Left lung (tissue), 14 donors: ENCODE results near the gene ZNF780B. TPM values are rescaled to one million over a fixed set of nuclear protein-coding genes. Genes with fewer than 3 reads are reported as not detected.

Source experiments
- ATAC-seq: fragments of 200-7000 bp; cut with Tn5 transposase; one replicate; pipeline ENCODE4 v1.9.1; 2020; ENCODE audit warnings: moderate library complexity
- DNase-seq, 4 donors: peaks; one replicate each; pipeline ENCODE4 v3.0.0-alpha.2; 2013 to 2020
- H3K27ac ChIP-seq, 2 donors: fragments of 200-600 bp; sonication (generic) in 1 of 2; one replicate each; pipeline versions ENCODE4 v1.5.0 to v1.8.0; 2020 to 2021
- H3K27me3 ChIP-seq, 2 donors: fragments of 200-600 bp; sonication (generic) in 1 of 2; one replicate each; pipeline versions ENCODE4 v1.5.0 to v1.8.0; 2020 to 2021
- H3K36me3 ChIP-seq, 2 donors: fragments of 200-600 bp; sonication (generic) in 1 of 2; one replicate each; pipeline versions ENCODE4 v1.5.0 to v1.8.0; 2020 to 2021
- H3K4me1 ChIP-seq, 2 donors: fragments of 200-600 bp; one replicate each; pipeline ENCODE4 v1.8.0; 2021
- H3K4me3 ChIP-seq, 2 donors: fragments of 200-600 bp; sonication (generic) in 1 of 2; one replicate each; pipeline versions ENCODE4 v1.5.0 to v1.8.0; 2020 to 2021; ENCODE audit warnings: mild to moderate bottlenecking in 1 of 2
- H3K9me3 ChIP-seq, 2 donors: fragments of 200-600 bp; sonication (generic) in 1 of 2; one replicate each; pipeline versions ENCODE4 v1.5.0 to v1.8.0; 2020 to 2021
- intact Hi-C, 2 donors: fragments of 100-400 bp; cut with DNase I; formaldehyde crosslinking; loops; one replicate each; pipeline versions ENCODE4 v1.11.2 to v1.14.2; 2022
- long read RNA-seq, 12 donors: library from polyadenylated mRNA in 2 of 12; unstranded in 2 of 12; transcript quantifications; one replicate each; pipeline ENCODE4 v2.0.0 and lab custom pipeline, GENCODE V29; 2019 to 2026
- polyA plus RNA-seq, 6 donors: library from polyadenylated mRNA; unstranded; fragments of 120-200 nt; gene quantifications; one replicate each; pipeline ENCODE4 v1.2.1, GENCODE V29; 2013; ENCODE audit not compliant: insufficient read length in 6 of 6
- total RNA-seq, 2 donors: library from RNA; stranded (reverse); fragmentation: NEBNext Ultra II Directional; extraction: Animal tissue kit (Norgen Biotek cat#: 25700); gene quantifications; one replicate each; pipeline ENCODE4 v1.2.1, GENCODE V29; 2021
- TF ChIP-seq, protein P1 (sequence below), 2 donors: fragments of 200-600 bp; sonication (generic) in 1 of 2; IDR thresholded peaks; one replicate each; pipeline versions ENCODE4 v1.5.0 to v1.8.0; 2021; ENCODE audit warnings: antibody characterized with exemption in 2 of 2
- donor health status: DM: no; HTN: yes; CAD: no.
- donor health status: DM: no; HTN: no; CAD: no.

The ZNF780B gene
- total RNA-seq (10 to 100 TPM; 17.0 to 17.8 TPM), polyA plus RNA-seq (10 to 100 TPM; 27.0 to 41.3 (median 35.1) TPM)
- long read RNA-seq, donor 1, full-length matches to known transcripts, result 2 of 2 reads
- long read RNA-seq, donor 1, partial matches to known transcripts, result 0 of 2 reads
- long read RNA-seq, donor 1, other reads (novel, unspliced or antisense), result 0 of 2 reads
- long read RNA-seq, donor 2, partial matches to known transcripts, result 0 of 1 reads
- long read RNA-seq, donor 2, other reads (novel, unspliced or antisense), result 0 of 1 reads
- long read RNA-seq, donor 3, result 0 reads
- long read RNA-seq, donor 4, partial matches to known transcripts, result 1 of 3 reads
- long read RNA-seq, donor 4, other reads (novel, unspliced or antisense), result 2 of 3 reads
- long read RNA-seq, donor 5, partial matches to known transcripts, result 0 of 1 reads
- long read RNA-seq, donor 5, other reads (novel, unspliced or antisense), result 0 of 1 reads
- long read RNA-seq, donor 6, result 0 reads
- long read RNA-seq, donor 7, result 0 reads
- long read RNA-seq, donor 8, full-length matches to known transcripts, result 1 of 1 reads
- long read RNA-seq, donor 8, partial matches to known transcripts, result 0 of 1 reads
- long read RNA-seq, donor 8, other reads (novel, unspliced or antisense), result 0 of 1 reads
- long read RNA-seq, donor 9, result 0 reads
- long read RNA-seq, donor 10, partial matches to known transcripts, result 0 of 1 reads
- long read RNA-seq, donor 10, other reads (novel, unspliced or antisense), result 1 of 1 reads
- long read RNA-seq, donor 11, result 0 reads
- long read RNA-seq, donor 12, result 0 reads

DNA sequence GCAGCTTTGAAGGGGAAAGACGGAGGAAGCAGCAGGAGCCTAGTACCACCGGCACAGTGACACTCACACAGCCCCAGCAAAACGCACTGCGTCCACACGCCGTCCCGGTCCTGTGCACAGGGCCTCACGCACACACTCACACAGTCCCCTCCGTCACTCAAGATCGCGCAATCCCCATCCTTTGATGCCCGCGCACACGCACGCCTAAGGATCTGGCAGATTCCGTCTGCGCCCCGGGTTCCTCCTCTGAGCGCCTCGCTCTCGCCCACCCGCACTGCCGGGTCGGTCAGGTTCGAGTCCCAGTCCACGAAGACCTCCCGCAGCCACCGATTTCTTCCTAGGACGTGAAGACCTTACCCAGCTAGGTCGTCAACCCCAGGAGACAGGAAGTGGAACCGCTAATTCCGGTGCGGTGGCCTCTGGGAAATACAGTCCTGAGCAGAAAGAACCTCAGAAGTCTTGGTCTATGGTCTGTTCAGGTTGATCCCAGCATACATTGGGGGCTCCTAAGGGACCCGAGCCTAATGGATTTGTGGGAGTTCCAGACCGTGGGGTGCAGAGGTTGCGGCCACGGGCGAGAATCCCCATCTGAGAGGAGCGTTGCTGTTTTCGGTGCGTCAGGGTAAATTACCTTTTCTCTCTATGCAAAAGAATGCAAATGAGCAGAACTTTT, at the start of gene ZNF780B:
ZNF780B (minus strand) TSS at position 400 of the 673 bp plus-strand sequence. CDS start 5,899 bp downstream, outside the sequence.
- ATAC-seq (peak; percentile 98), DNase-seq (peak; percentile 59 to 87 (median 66))
- TF ChIP-seq, protein P1, sequence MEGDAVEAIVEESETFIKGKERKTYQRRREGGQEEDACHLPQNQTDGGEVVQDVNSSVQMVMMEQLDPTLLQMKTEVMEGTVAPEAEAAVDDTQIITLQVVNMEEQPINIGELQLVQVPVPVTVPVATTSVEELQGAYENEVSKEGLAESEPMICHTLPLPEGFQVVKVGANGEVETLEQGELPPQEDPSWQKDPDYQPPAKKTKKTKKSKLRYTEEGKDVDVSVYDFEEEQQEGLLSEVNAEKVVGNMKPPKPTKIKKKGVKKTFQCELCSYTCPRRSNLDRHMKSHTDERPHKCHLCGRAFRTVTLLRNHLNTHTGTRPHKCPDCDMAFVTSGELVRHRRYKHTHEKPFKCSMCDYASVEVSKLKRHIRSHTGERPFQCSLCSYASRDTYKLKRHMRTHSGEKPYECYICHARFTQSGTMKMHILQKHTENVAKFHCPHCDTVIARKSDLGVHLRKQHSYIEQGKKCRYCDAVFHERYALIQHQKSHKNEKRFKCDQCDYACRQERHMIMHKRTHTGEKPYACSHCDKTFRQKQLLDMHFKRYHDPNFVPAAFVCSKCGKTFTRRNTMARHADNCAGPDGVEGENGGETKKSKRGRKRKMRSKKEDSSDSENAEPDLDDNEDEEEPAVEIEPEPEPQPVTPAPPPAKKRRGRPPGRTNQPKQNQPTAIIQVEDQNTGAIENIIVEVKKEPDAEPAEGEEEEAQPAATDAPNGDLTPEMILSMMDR (IDR thresholded peaks at IDR 0.05), result no peak
- no peaks in the 10 kb centered on the region for H3K36me3 ChIP-seq
- peak within 1 kb of the TSS; percentile 53 to 78 for H3K4me3 ChIP-seq
- no peaks in the 10 kb centered on the region for H3K27me3 ChIP-seq
- peak within 1 kb of the TSS; percentile 10 to 77 for H3K27ac ChIP-seq
- peaks cover 0 to 27% of the 10 kb centered on the region in 2 donors for H3K9me3 ChIP-seq
- H3K4me1 ChIP-seq, result peaks cover 0 to 15% of the 10 kb centered on the region in 2 donors
- intact Hi-C loops, result no loop called here

DNA sequence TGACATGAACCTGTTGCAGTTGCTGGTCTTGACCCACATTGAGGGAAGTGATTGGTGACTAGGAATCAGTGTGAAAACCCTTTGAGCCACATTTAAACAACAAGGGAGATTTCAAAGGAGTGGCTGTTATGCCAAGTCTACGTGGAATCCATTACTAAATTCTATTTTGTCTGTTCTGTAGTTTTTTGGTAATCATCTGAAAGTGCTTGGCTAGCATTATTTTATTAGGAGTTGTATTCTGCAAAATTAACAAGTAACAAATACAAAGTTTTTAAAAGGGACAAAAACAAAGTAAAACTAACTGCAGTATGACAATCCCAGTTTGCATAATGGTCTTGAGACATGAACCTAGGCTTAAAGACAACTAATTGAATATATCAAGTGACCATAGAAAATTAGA, 48.7 kb upstream of the ZNF780B start:
- Histone ChIP-seq H3K27ac (no peak overlapping the region), H3K4me1 (no peaks in the 10 kb centered on the region), H3K27me3 (peaks cover 0 to 14% of the 10 kb centered on the region in 2 donors), H3K9me3 (no peaks in the 10 kb centered on the region), H3K4me3 (no peak overlapping the region), H3K36me3 (no peaks in the 10 kb centered on the region)
- intact Hi-C loops, result no loop called here
- DNase-seq (no peak), ATAC-seq (no peak)
- TF ChIP-seq, protein P1 (IDR thresholded peaks at IDR 0.05), result no peak

DNA sequence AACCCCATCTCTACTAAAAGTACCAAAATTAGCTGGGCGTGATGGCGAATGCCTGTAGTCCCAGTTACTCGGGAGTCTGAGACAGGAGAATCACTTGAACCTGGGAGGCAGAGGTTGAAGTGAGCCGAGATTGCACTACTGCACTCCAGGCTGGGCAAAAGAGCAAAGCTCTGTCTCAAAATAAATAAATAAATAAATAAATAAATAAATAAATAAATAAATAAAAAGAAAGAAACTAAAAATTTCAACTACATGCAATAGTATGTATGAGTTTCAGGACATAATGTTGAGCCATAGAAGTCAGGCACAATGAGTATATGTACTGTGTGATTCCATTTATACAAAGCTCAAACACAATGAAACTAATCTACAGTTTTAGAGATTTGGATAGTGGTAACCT, 47.6 kb upstream of the ZNF780B start:
- Histone ChIP-seq H3K9me3 (no peaks in the 10 kb centered on the region), H3K27ac (no peak overlapping the region), H3K4me1 (no peaks in the 10 kb centered on the region), H3K27me3 (peaks cover 0 to 14% of the 10 kb centered on the region in 2 donors), H3K4me3 (no peak overlapping the region), H3K36me3 (no peaks in the 10 kb centered on the region)
- intact Hi-C loops, result no loop called here
- no peak for DNase-seq
- ATAC-seq, result no peak
- TF ChIP-seq, protein P1 (IDR thresholded peaks at IDR 0.05), result no peak

DNA sequence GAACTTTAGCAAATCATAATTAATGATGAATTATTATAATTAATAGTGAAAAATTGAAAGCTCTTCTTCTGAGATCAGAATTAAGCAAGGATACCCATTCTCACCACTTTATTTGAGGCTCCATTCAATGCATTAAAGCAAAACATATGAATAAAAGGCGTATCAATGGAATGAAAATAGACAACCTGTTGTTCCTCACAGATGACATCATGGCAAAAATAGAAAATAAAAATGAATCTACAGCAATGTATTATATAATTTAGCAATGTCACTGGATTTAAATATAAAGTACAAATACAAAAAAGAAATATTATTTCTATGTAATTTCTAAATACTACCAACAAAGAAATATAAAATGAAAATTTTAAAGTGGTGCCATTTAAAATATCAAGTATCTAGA, 45.8 kb upstream of the ZNF780B start:
- Histone ChIP-seq H3K9me3 (no peaks in the 10 kb centered on the region), H3K36me3 (no peaks in the 10 kb centered on the region), H3K27me3 (peaks cover 5 to 26% of the 10 kb centered on the region in 2 donors), H3K27ac (no peak overlapping the region), H3K4me1 (no peaks in the 10 kb centered on the region), H3K4me3 (no peak overlapping the region)
- no peak for ATAC-seq
- no peak for DNase-seq
- intact Hi-C loops, result no loop called here
- TF ChIP-seq, protein P1 (IDR thresholded peaks at IDR 0.05), result no peak
